Naive thymus-derived CD8-positive, alpha-beta T cell (primary cell): ENCODE data around the gene PKD1. TPM values are rescaled to one million over a fixed set of nuclear protein-coding genes. Genes with fewer than 3 reads are reported as not detected.

Experiments used
- ATAC-seq, 2 donors: fragments of 150-1000 bp; cut with Tn5 transposase in 1 of 2; sonication (Bioruptor Pico), chemical (Tn5 transposase) in 1 of 2; 1 replicate in 1 of 2; 2 replicates in 1 of 2; pipeline ENCODE4 v1.10.0; 2021; ENCODE audit warnings: mild to moderate bottlenecking in 2 of 2, moderate library complexity in 2 of 2
- POLR2A ChIA-PET: fragments of 350-600 bp; sonication (Branson Sonifier 250); formaldehyde crosslinking; loops from one replicate; lab custom pipeline; 2021; ENCODE audit warnings: antibody characterized with exemption; lab: Charles Lee
- DNase-seq, 10 donors: peaks; one replicate each; pipeline versions ENCODE4 v3.0.0 to v3.0.0-alpha.2; 2020 to 2022
- H3K27ac Mint-ChIP-seq, 10 donors: one replicate each; pipeline ENCODE4 v1.8.0; 2020 to 2022; ENCODE audit warnings: mild to moderate bottlenecking in 10 of 10, mixed read lengths in 10 of 10, moderate library complexity in 4 of 10, inconsistent platforms in 1 of 10
- H3K27me3 Mint-ChIP-seq, 5 donors: one replicate each; pipeline ENCODE4 v1.8.0; 2021 to 2022; ENCODE audit warnings: mixed read lengths in 5 of 5
- H3K36me3 Mint-ChIP-seq, 3 donors: one replicate each; pipeline ENCODE4 v1.8.0; 2020 to 2022; ENCODE audit warnings: mixed read lengths in 3 of 3, mild to moderate bottlenecking in 2 of 3, inconsistent platforms in 1 of 3
- H3K4me1 Mint-ChIP-seq, 4 donors: one replicate each; pipeline ENCODE4 v1.8.0; 2021 to 2022; ENCODE audit warnings: mixed read lengths in 4 of 4
- H3K4me3 Mint-ChIP-seq, 10 donors: one replicate each; pipeline ENCODE4 v1.8.0; 2020 to 2022; ENCODE audit warnings: mild to moderate bottlenecking in 10 of 10, mixed read lengths in 10 of 10, moderate library complexity in 6 of 10, inconsistent platforms in 1 of 10
- H3K9me3 Mint-ChIP-seq, 9 donors: one replicate each; pipeline ENCODE4 v1.8.0; 2020 to 2022; ENCODE audit warnings: mixed read lengths in 9 of 9, mild to moderate bottlenecking in 3 of 9, inconsistent platforms in 1 of 9, moderate library complexity in 1 of 9
- polyA plus RNA-seq, 3 donors: library from polyadenylated mRNA; unstranded; fragments of 300-500 nt; fragmentation: Illumina TruSeq; gene quantifications; one replicate each; pipeline ENCODE4 v1.2.3, GENCODE V29; 2021
- total RNA-seq, 8 experiments: library from RNA in 2 of 8; stranded (reverse) in 2 of 8; gene quantifications; one replicate each; pipeline ENCODE4 v1.2.3 and lab custom pipeline; 2021 to 2026

PKD1 gene
- total and polyA plus RNA-seq, 5 experiments from 2014 or later = 3.5 to 134 (median 9.9) TPM

GRCh38 chr16:2046893-2047329, 88.8 kb downstream of the PKD1 start:
- POLR2A ChIA-PET = interaction anchor here (0.6 to 2.5 kb wide), 7 partner anchors 16 to 108 kb away, joined by 3 to 36 read pairs (median 7); partner anchors contain the start of genes RPS2, TBL3, TRAF7 and ZNF598
- Mint-ChIP-seq H3K9me3 (no peaks in the 10 kb centered on the region), H3K36me3 (peaks cover 0 to 16% (median 0%) of the 10 kb centered on the region in 3 donors), H3K4me3 (peak overlapping the region; percentile 85 to 95 (median 93)), H3K4me1 (peaks cover 9 to 29% (median 21%) of the 10 kb centered on the region in 4 donors), H3K27me3 (no peaks in the 10 kb centered on the region), H3K27ac (peak overlapping the region in 9 of 10 donors; percentile 29 to 91 (median 74))
- ATAC-seq = no peak
- no peak for DNase-seq

- ATAC-seq (no peak), DNase-seq (no peak)
- POLR2A ChIA-PET = interaction anchor here (0.6 to 2.5 kb wide), 8 partner anchors 15 to 108 kb away, joined by 3 to 36 read pairs (median 6); partner anchors contain the start of genes RPS2, TBL3, TRAF7 and ZNF598
- Mint-ChIP-seq H3K27me3 (no peaks in the 10 kb centered on the region), H3K27ac (peak overlapping the region in 1 of 10 donors; percentile 74), H3K4me3 (peak overlapping the region; percentile 85 to 95 (median 93)), H3K9me3 (no peaks in the 10 kb centered on the region), H3K4me1 (peaks cover 9 to 28% (median 21%) of the 10 kb centered on the region in 4 donors), H3K36me3 (peaks cover 0 to 9% (median 0%) of the 10 kb centered on the region in 3 donors)
Measured at GRCh38 chr16:2045965-2046892, 89.5 kb downstream of the PKD1 start.

GRCh38 chr16:2044541-2044940, 91.2 kb downstream of the PKD1 start:
- Mint-ChIP-seq H3K9me3 (no peaks in the 10 kb centered on the region), H3K27ac (peak overlapping the region in 1 of 10 donors; percentile 27), H3K4me3 (no peak overlapping the region), H3K27me3 (no peaks in the 10 kb centered on the region), H3K4me1 (peaks cover 8 to 23% (median 21%) of the 10 kb centered on the region in 4 donors), H3K36me3 (no peaks in the 10 kb centered on the region)
- DNase-seq (no peak), ATAC-seq (no peak)
- POLR2A ChIA-PET = interaction anchor here (0.6 to 0.7 kb wide), 2 partner anchors 9 to 661 kb away, joined by 3 to 5 read pairs; no protein-coding TSS in a partner anchor

GRCh38 chr16:2043667-2044451, 91.8 kb downstream of the PKD1 start:
- H3K4me3 Mint-ChIP-seq = no peak overlapping the region
- DNase-seq (no peak), ATAC-seq (no peak)
- POLR2A ChIA-PET = interaction anchor here (0.6 to 0.9 kb wide), 3 partner anchors 8 to 111 kb away, joined by 3 read pairs; no protein-coding TSS in a partner anchor
- no peaks in the 10 kb centered on the region for H3K9me3 Mint-ChIP-seq
- H3K27ac Mint-ChIP-seq = no peak overlapping the region
- H3K27me3 Mint-ChIP-seq = no peaks in the 10 kb centered on the region
- H3K4me1 Mint-ChIP-seq = peaks cover 8 to 19% (median 17%) of the 10 kb centered on the region in 4 donors
- no peaks in the 10 kb centered on the region for H3K36me3 Mint-ChIP-seq

- no peaks in the 10 kb centered on the region for H3K36me3 Mint-ChIP-seq
- H3K9me3 Mint-ChIP-seq = no peaks in the 10 kb centered on the region
- H3K27ac Mint-ChIP-seq = peak overlapping the region in 1 of 10 donors; percentile 14
- DNase-seq (no peak), ATAC-seq (no peak)
- POLR2A ChIA-PET = interaction anchor here (0.6 to 0.9 kb wide), 2 partner anchors 19 to 112 kb away, joined by 3 read pairs; no protein-coding TSS in a partner anchor
- H3K27me3 Mint-ChIP-seq = no peaks in the 10 kb centered on the region
- H3K4me3 Mint-ChIP-seq = no peak overlapping the region
- H3K4me1 Mint-ChIP-seq = peaks cover 8 to 13% (median 10%) of the 10 kb centered on the region in 4 donors
Measured at GRCh38 chr16:2042986-2043666, 92.6 kb downstream of the PKD1 start.

- no peak overlapping the region for H3K27ac Mint-ChIP-seq
- no peak for ATAC-seq
- H3K27me3 Mint-ChIP-seq = no peaks in the 10 kb centered on the region
- no peak overlapping the region for H3K4me3 Mint-ChIP-seq
- POLR2A ChIA-PET = no interaction called here
- peaks cover 8 to 12% (median 9%) of the 10 kb centered on the region in 4 donors for H3K4me1 Mint-ChIP-seq
- no peak for DNase-seq
- no peaks in the 10 kb centered on the region for H3K36me3 Mint-ChIP-seq
- no peaks in the 10 kb centered on the region for H3K9me3 Mint-ChIP-seq
Measured at GRCh38 chr16:2042171-2042985, 93.3 kb downstream of the PKD1 start.

- DNase-seq = no peak
- H3K36me3 Mint-ChIP-seq = no peaks in the 10 kb centered on the region
- no peaks in the 10 kb centered on the region for H3K9me3 Mint-ChIP-seq
- POLR2A ChIA-PET = no interaction called here
- H3K27me3 Mint-ChIP-seq = no peaks in the 10 kb centered on the region
- no peak overlapping the region for H3K4me3 Mint-ChIP-seq
- no peak for ATAC-seq
- H3K27ac Mint-ChIP-seq = no peak overlapping the region
- H3K4me1 Mint-ChIP-seq = peaks cover 0 to 1% (median 0%) of the 10 kb centered on the region in 4 donors
Measured at GRCh38 chr16:2040787-2041522, 94.7 kb downstream of the PKD1 start.

GRCh38 chr16:2040041-2040786, 95.5 kb downstream of the PKD1 start:
- Mint-ChIP-seq H3K4me3 (no peak overlapping the region), H3K9me3 (no peaks in the 10 kb centered on the region), H3K27me3 (no peaks in the 10 kb centered on the region), H3K36me3 (no peaks in the 10 kb centered on the region), H3K27ac (no peak overlapping the region), H3K4me1 (peaks cover 0 to 1% (median 0%) of the 10 kb centered on the region in 4 donors)
- ATAC-seq (no peak), DNase-seq (no peak)
- POLR2A ChIA-PET = interaction anchor here (0.7 kb wide), 1 partner anchor 455 kb away, joined by 3 read pairs; no protein-coding TSS in a partner anchor

GRCh38 chr16:2039274-2040031, 96.2 kb downstream of the PKD1 start:
- ATAC-seq (no peak), DNase-seq (no peak)
- POLR2A ChIA-PET = interaction anchor here (0.7 kb wide), 1 partner anchor 456 kb away, joined by 3 read pairs; no protein-coding TSS in a partner anchor
- Mint-ChIP-seq H3K4me3 (no peak overlapping the region), H3K4me1 (peaks cover 0 to 1% (median under 1%) of the 10 kb centered on the region in 4 donors), H3K9me3 (no peaks in the 10 kb centered on the region), H3K27ac (peak overlapping the region in 1 of 10 donors; percentile 38), H3K27me3 (no peaks in the 10 kb centered on the region), H3K36me3 (no peaks in the 10 kb centered on the region)
